Stimulated activated CD8-positive, alpha-beta memory T cell treated with anti-CD3 and anti-CD28 coated beads, Interleukin-12 subunit alpha, Interleukin-12 subunit beta, amount 100 ng/mL, for 4 hours (primary cell): Measurements from ENCODE around the gene PLD4.
"Not testable (repeated sequence)": the region's sequence is repeated elsewhere in the genome, so short reads cannot be mapped to it uniquely, and the experiment has no call there.

Experiments
- DNase-seq: peaks from one replicate; pipeline ENCODE4 v3.0.0-alpha.2; 2020; ENCODE audit warnings: low read depth

Gene PLD4

DNA sequence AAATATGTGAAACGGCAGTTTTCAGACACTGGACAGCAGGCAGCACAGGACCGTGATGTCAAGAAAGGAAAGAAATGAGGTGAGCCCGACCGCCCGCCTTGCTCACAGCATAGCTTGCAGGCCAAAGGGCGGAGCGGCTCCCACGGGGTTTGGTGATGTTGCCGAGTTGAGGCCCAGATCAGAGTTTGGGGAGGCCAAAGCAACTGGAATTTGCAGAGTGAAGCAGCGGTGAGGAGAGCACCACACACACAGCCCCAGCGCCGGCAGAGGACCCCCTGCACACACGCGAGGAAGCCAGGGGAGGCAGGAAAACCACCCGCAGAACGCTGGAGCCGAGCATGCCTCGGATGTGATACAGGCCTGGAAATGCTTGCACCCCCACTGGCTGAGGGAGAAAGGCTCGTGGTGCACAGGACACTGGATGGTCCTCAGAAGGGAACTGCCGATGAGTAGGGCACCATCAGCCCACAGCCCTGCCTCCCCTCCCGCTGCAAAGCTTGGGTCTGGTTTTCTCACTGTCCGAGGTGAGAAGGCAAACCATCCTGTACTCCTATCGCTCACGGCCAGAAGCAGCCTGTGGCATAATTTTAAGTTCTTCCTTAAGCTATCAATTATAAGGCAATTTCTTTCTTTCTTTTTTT is 25.7 kb upstream of the PLD4 start:
- no peak for DNase-seq

DNA sequence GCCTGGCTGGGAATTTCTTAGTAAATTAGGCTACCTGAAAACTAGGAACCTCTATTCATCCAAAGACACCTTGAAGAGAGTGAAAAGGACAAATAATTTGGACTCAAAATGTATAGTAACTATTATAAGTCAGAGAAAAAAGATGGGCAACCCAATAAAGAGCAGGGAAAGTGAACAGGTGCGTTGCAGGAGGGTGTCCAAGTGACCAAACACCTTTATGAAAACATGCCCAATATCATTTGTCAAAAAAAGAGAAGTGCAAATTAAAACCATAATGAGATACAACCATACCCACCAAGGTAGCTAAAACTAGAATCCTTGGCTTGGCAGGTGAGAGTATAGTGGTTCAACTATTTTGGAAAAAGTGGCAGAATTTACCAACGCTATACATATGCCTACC is 24.9 kb upstream of the PLD4 start:
- DNase-seq = no peak

DNA sequence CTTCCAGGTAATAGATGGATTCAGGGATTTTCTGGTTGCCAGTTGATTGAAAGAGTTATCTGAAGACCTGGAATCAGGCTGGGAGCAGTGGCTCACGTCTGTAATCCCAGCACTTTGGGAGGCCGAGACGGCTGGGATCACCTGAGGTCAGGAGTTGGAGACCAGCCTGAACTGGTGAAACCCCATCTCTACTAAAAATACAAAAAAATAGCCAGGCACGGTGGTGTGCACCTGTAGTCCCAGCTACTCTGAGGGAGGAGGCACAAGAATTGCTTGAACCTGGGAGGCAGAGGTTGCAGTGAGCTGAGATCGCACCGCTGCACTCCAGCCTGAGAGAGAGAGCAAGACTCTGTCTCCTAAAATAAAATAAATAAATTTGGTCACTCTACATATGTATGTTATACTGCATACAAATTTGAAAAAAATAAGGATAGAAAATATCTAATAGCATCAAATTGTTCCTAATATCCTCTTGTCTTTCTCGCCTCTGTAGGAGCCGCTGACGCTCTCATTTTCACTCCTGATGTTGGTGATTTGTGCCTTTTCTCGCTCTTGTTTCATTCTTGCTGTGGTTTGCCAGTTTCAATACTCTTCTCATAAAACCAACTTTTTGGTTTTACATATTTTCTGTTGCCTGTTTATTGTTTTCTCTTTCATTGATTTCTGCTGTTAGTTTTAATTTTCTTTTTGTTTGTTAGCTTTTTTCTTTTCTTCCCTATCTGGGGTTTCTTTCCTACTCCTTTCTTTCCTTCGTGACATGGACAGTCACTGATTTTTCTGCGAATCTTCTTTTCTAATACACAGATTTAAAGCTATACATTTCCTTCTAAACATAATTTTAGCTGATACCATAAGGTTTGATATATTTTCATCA is 23.8 kb upstream of the PLD4 start:
- no peak for DNase-seq

DNA sequence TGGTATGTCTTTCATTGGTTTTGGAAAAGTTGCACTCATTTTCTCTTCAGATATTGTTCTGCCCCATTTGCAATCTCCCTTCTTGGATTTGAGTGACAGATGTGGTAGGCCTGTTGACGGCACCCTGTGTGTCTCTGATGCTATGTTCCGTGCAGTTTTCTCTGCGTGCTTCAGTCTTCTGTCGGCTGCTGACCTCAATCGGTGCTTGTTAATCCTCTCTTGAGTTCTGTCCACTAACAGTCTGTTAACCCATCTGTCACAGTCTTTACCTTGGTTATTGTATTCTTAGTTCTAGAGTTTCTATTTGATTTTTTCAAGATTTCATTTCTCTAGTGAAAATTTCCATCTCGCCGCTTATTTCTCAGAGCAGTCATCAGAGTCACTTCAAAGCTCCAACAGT is 20.7 kb upstream of the PLD4 start:
- DNase-seq = no peak

DNA sequence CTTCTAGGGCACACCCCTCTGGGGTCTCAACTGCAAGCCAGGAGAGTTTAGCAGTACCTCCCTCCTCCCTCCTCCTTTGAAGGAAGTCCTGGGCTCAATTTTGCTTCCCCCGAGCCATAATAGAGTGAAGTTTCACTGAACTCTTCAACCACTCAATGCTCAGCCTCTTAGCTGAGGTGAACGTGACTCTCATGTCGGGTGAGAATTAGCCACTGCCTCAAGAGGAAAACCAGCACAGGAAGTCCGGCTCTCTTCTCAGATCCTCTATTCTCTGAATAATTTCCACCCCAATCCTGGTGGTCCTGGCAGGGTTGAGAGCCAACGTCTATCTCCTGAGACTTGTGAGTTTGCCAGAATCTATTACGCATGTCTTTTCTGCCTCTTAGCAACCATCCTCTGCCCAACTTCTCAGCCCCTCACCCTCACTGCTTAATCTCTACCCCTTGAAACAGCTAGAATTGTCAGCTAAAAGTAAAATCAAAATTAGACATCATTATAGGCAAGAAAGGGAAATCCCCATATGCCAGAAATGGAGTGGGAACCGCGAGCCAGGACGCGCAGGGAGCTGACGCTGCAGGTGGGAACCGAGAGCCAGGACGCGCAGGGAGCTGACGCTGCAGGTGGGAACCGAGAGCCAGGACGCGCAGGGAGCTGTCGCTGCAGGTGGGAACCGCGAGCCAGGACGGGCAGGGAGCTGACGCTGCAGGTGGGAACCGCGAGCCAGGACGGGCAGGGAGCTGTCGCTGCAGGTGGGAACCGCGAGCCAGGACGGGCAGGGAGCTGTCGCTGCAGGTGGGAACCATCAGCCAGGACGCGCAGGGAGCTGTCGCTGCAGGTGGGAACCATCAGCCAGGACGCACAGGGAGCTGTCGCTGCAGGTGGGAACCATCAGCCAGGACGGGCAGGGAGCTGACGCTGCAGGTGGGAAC is 19.8 kb upstream of the PLD4 start:
- DNase-seq = not testable (repeated sequence)

DNA sequence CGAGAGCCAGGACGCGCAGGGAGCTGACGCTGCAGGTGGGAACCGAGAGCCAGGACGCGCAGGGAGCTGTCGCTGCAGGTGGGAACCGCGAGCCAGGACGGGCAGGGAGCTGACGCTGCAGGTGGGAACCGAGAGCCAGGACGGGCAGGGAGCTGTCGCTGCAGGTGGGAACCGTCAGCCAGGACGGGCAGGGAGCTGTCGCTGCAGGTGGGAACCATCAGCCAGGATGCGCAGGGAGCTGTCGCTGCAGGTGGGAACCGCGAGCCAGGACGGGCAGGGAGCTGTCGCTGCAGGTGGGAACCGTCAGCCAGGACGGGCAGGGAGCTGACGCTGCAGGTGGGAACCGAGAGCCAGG is 19.1 kb upstream of the PLD4 start:
- DNase-seq = not testable (repeated sequence)

DNA sequence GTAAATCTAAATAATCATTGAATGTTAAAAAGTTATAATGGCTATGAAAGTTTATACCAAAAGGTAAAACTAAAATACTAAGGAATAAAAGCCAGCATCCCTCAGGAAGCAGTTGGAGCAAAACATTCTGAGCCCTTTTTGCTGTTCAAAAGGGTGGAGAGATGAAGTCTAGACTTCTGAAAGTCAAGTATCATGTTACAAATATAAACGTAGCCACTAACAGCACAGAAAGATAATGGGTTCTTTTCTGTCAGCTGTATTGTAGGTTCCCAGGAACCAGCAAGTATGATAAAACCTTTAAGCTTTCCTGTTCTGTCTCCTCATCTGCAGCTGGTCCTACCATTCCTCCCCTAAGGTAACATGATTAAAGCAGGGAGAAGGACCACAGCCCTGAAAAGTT is 16.4 kb upstream of the PLD4 start:
- DNase-seq = no peak

DNA sequence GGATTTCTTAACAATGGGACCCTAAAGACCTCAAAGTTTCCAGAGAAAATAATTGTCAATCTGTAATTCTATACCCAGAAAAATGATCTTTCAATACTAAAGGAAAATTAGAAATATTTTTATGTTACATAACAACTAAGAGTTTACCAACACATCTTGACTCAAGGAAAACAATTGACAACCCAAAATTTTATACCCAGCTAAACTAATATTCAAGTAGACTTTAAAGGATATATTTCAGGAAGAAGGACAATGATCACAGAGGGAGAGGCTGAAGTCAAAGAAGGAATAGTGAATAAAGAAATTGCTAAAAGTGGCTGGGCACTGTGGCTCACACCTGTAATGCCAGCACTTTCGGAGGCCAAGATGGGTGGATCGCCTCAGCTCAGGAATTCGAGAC is 12.6 kb upstream of the PLD4 start:
- DNase-seq = no peak

DNA sequence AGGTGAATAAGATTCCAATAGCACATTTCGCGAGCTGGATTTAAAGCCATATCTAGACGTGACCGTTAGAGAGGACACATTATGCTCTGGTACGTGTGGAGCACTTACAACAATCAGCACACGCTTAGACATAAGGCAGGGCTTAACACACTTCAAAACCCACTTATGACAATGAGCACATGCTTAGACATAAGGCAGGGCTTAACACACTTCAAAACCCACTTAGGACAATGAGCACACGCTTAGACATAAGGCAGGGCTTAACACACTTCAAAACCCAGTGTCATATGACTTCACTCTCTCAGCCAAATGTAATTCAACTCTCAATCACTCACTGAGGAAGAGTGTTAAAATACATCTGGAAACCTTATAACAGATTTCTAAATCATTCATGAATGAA is 11.2 kb upstream of the PLD4 start:
- no peak for DNase-seq

DNA sequence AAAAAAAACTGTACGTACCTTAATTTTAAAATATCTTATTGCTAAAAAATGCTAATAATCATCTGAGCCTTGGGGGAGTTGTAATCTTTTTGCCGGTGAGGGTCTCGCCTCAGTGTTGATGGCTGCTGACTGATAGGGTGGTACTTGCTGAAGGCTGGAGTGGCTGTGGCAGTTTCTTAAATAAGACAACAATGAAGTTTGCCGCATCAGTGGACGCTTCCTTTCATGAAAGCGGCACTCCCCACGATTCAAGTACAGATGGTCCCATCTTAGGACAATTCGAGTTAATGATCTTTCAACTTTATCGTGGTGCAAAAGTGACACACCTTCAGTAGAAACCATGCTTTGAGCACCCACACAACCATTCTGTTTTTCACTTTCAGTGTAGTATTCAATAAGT is 7.6 kb upstream of the PLD4 start:
- no peak for DNase-seq

DNA sequence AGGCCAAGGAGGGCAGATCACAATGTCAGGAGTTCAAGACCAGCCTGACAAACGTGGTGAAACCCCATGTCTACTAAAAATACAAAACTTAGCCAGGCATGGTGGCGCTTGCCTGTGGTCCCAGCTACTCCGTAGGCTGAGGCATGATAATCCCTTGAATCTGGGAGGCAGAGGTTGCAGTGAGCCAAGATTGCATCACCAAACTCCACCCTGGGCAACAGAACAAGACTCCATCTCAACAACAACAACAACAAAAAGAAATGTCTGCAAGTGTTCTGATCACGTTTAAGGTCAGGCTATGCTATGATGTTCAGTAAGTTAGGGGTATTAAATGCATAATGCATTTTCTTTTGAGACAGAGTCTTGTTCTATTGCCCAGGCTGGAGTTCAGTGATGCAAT is 6.7 kb upstream of the PLD4 start:
- DNase-seq = no peak

DNA sequence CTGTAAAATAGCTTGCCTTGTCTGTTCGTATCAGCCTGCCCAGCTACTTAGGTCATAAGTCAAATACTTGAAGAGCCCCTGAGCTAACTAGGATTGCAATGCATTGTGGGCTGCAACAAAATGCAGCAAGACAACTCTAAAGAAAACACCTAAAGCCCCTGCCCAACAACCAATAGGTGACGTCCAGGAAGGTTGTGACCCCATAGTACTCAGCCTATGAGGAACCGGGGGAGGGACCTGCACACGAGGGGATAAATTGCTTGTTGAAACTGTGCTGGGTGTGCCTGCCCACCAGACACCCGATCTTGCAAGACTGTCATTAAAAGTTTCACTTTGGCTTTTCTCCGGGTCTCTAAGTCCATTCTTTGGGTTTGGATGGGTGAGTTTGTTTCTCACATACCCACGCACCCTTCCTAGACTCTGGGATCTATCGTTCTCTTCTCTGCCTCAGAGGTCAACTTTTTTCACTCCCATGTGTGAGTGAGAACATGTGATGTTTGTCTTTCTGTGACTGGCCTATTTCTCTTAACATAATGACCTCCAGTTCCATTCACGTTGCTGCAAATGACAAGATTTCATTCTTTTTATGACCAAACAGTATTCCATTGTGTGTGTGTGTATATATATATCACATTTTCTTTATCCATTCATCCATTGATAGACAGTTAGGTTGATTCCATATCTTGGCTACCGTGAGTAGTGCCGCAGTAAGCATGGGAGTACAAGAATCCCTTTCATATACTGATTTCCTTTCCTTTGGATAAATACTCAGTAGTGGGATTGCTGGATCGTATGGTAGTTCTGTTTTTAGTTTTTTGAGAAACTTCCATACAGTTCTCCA is 5.3 kb upstream of the PLD4 start:
- DNase-seq = not testable (repeated sequence)

DNA sequence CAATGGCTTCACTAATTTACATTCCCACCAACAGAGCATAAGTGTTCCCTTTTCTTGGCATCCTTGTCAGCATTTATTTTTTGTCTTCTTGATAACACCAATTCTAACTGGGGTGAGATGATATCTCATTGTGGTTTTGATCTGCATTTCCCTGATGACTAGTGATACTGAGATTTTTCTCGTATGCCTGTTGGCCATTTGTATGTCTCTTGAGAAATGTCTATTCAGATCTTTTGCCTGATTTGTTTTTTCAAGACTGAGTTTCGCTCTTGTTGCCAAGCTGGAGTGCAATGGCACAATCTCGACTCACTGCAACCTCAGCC is 4.7 kb upstream of the PLD4 start:
- no peak for DNase-seq

DNA sequence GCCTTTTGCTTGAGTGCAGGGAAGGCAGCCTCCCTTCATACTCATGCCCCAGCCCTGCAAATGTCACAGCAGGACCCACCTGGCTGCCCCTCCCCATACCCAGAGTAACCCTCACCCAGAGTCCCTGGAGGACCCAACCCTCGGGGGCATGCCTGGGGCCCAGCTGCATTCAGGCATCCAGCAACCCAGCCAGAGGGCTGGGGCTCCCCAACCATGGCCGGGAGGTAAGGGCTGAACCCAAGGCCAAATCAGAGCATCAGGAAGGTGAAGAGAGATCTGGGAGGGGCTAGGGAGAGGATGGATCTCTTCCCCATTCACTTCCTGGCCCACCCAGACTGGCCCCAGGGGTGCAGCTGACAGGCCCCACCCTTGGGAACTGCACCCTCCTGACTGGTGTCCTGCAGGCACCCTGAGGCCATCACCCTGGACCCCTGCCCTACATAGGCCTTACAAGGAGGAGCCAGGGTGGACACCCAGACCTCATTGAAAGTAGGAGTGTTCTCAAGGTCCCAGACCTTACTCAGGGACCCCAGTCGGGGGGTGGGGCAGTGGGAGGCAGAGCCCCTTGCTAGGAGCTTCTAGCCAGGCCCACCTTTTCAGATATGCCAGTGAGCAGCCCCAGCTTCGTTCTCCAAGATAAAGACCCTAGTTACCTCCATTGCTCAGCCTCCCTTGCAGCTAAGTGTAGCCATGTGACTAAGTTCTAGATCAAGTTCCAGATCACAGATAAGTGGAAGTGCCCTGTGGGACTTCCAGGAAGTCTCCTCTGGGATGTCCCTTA is 849 bp upstream of the PLD4 start:
- no peak for DNase-seq

DNA sequence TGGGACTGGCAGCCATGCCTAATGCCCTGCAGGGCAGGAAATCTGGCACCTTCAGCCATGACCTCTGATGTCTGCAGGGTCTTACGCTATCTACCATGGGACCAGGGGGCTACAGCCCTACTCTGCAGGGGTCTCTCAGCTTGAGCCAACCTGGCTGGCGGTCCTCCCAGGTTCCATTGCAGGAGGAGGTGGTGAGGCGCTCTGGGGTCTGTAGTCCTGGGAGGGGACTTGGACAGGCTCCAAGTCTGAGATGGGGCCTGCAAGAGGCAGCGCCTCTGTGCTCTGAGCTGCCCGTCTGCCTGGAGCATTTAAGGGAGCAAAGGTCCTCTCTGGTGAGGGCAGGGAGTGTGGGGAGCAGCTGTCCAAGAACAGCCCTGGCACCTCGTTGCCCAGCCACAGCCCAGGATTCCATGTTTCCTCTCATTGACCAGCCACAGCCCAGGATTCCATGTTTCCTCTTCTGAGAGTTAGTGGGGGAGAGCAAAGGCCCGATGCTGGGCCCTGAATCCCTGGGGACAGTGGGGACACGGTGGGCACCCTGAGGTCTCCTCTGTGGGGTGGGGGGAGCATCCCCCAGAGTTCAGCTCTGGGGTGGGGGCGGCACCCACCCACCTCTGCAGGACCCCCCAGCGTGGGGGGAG is 655 bp downstream of the PLD4 start:
- DNase-seq = no peak

DNA sequence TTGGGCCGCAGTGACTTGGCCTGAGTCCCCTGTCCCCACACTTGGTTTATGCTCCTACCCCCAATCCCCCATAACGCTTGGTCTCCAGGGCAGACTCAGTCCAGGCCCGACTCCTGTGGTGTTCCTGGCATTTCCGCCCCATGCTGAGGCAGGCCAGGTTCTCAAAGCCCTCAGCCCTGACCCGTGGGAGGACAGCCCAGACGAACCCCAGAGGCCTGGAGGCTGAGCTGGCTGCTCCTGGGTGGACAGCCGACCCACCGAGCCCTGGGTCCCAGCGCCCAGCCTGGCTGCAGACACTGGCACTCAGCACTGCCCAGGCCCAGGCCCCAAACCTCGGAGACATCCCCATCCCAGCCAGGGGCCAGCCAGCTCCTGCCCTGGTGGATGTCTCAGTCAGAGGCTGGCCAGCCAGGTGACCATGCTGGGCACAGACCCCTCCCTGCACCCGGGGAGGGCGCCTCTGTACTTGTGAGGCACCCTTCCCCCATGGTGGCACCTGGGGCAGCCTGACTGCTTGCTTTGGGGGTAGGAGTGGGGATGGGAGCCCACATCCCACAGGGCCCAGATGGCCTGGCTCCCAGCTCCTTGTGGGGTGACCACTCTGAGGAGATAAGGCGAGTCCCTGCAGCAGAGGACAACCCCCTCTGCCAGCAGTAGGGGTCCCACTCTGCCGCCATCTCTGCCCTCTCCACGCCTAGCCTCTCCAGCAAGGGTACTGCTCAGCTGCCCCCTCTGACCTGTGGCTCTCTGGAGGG is 1.4 kb downstream of the PLD4 start:
- no peak for DNase-seq

DNA sequence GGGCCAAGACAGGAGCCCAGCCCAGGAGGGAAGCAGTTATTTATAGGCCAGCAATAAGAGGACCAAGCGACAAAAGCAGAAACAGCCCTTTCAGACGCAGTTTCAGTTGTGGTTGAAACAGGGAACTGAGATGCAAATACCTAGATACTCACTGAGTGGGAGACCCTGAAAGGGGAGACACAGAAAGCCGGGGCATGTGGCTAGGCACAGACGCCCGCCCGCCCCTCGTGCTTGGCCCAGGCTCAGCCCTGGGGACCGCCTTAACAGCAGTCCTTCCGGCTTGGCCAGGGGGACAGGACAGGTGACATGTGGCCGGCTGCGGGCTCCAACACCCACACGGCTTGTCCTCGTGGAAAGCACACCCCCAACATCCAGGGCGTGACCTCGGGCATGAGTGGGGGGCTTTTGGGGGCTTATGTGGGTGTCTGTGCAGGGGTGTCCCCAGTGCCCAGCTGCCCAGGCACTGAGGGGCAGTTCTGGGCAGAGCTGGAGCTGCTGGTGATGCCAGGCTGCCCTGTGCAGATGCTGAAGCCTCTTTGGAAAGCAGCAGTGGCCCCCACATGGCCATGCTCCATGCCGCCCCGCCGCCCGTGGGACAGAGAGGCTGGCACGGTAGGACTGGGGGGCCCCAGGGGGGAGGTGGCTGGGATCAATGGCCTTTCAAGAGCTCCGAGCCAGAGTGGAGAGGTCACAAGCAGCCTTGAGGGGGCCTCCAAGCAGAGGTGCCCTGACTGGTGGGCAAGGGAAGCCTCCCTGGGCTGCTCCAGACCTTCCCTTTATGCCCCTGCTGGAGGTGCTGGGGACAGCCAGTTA is 2.1 kb downstream of the PLD4 start:
- DNase-seq = no peak

DNA sequence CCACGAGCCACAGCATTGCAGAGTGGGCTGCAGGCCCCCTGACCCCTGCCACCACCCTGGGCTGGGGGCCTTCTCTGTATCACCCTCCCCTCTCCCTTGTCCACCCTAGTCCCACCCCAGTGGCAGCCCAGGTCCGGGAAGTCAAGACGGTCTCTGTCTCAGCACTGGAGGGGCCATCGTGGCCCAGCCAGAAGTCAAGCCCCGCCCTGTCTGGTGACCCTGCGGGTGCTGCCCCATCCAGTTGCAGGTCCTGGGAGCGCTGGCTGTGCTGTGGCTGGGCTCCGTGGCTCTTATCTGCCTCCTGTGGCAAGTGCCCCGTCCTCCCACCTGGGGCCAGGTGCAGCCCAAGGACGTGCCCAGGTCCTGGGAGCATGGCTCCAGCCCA is 2.7 kb downstream of the PLD4 start:
- no peak for DNase-seq

DNA sequence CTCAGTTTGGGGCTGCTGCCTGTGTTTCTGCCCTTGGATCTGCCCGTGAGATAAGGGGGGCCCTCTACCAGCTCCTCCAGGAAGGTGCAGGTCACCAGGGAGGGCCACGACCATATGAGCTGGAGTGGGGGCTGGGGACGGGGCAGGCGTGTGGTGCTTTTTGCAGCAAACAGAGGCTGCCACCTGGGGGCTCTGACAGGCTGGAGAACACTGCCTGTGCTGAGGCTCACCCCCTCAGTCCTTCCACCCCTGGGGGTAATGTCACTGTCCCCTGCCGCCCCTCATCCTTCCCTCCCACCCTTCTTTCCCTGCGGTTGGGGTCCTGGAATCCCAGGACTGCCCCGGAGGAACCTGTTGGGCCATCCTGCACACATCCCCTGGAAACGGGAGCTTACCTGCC is 3.2 kb downstream of the PLD4 start:
- DNase-seq = no peak
